ENCODE data around the gene TPR.

The TPR gene

DNA sequence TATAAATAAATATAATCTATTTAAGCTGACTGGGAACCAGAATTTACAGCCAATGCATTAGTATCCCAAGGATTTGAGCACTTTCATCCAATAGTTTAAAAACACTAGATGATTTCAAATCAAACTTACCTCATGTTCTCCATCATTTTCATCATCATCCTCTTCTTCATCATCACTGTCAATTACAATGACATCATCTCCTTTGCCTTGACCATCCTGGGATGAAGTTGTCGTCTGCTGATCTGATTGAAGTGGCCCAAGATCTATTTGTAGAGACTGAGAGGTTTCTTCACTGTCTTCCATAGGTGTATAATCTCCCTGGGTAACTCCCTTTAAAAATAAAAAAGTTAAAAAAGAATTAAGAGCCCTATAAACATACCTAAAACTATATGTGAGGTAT, 47.7 kb downstream of the TPR start:
- DNase-seq (ENCODE audit: low spot score) = no peak

DNA sequence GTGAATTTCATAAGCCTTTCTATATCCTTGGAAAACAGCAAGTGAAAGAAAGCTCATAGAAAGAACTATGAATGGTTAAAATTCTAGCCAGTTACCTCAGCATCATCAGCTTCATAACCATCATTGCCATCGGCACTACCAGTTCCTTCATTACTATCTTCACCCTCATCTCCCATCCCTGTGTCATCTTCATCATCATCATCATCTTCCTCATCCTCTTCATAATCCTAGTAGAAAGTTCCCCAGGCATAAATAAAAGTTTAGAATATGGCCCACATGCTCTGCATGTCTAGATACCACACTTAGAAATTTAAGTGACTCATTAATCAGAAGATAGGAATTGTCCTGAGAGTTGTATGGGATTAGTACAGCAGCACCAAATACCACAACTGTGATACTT, 49.0 kb downstream of the TPR start:
- DNase-seq (ENCODE audit: low spot score) = no peak

DNA sequence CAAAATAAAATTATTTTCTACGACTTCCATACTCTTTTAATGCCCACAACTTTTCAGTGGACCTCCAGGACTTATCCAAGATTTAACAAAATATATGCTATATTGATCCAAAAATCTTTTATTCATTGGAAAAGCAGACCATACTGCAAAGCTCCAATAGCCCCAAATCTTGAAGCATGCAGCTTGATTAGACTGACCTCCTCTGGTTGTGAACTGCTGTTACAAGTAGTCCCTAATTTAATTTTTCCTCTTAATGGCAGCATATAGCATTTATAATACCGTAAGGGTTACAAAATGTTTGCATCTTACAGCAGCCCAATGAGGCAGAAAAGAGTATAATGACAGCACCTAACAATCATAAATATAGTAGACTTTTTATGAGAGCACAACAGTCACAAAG, 49.8 kb downstream of the TPR start:
- DNase-seq (ENCODE audit: low spot score) = peak; percentile 6

DNA sequence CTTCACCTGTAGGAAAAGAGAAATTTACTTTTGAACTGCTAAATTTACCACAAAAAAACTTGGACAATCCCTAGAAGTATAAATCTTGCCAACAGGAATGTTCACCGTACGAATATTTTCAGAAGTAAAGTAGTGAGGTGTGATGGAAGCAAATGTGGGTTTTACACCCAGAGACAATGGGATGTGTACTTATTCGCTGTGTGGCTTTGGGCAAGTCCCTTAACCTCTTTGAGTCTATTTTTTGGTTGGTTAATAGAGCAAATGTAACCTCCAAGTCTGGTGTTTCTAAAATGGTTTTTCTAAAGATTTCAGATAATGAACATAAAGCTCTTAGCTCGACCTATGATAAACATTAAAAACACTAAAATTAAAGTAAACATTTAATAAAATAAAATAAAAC, 51.2 kb downstream of the TPR start:
- no peak for DNase-seq (ENCODE audit: low spot score)

DNA sequence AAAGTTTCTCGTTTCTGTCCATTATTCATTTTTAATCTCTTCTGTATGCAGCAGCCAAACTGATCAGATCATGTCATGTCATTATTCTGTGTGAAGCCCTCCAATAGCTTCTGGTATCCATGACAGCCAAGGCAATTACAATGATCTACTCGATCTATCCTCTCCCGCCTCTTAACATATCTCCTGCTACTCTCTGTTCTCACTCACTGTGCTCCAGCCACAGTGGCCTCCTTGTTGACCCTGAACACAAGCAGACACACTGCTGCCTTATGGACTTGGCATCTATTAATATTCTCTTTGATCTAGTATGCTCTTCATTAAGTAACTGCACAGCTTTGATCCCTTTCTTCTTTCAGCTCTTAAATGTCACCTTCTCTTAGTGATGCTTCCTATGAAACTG, 59.5 kb downstream of the TPR start:
- DNase-seq (ENCODE audit: low spot score) = no peak

DNA sequence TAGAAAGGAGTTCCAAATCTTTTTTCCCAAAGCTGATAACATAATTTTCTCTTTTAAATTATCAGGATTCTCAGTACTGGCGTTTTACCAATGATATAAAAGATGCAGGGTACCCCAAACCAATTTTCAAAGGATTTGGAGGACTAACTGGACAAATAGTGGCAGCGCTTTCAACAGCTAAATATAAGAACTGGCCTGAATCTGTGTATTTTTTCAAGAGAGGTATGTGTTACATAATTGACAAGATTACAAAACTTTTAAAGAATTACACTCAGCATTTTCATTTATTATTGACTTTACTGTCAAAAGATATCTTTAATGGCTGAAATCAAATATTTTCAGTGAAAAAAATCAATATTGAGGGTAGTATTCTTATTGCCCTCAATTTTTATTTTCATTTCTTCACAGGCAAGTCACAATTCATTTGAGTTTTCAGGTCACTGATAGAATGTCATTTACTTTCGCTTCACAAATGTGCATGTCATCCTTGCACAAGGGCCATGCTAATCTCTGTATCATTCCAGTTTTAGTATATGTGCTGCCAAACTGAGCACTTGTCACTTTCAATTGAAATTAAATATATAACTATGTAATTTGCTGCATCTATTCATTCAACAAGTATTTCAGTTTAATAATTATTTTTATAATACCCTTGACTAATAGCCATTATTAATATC, 63.5 kb downstream of the TPR start:
- DNase-seq (ENCODE audit: low spot score) = no peak

DNA sequence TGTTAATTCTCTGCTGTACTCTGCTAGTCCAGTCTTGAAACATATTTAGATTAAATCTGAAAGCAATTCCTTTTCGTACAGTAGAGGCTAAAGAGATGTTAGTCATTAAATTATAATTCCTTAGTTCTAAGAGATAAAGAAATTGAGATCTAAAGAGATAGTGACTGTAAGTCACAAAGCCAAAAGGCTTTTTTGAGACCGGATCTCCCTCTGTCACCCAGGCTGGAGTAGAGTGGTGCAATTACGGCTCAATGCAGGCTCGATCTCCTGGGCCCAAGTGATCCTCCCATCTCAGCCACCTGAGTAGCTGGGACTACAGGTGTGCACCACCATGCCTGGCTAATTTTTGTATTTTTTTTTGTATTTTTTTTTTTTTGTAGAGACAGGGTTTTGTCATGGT, 64.7 kb downstream of the TPR start:
- no peak for DNase-seq (ENCODE audit: low spot score)

DNA sequence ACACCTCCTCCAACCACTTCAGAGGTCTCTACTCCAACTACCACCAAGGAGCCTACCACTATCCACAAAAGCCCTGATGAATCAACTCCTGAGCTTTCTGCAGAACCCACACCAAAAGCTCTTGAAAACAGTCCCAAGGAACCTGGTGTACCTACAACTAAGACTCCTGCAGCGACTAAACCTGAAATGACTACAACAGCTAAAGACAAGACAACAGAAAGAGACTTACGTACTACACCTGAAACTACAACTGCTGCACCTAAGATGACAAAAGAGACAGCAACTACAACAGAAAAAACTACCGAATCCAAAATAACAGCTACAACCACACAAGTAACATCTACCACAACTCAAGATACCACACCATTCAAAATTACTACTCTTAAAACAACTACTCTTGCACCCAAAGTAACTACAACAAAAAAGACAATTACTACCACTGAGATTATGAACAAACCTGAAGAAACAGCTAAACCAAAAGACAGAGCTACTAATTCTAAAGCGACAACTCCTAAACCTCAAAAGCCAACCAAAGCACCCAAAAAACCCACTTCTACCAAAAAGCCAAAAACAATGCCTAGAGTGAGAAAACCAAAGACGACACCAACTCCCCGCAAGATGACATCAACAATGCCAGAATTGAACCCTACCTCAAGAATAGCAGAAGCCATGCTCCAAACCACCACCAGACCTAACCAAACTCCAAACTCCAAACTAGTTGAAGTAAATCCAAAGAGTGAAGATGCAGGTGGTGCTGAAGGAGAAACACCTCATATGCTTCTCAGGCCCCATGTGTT, 66.6 kb downstream of the TPR start:
- DNase-seq (ENCODE audit: low spot score) = no peak

DNA sequence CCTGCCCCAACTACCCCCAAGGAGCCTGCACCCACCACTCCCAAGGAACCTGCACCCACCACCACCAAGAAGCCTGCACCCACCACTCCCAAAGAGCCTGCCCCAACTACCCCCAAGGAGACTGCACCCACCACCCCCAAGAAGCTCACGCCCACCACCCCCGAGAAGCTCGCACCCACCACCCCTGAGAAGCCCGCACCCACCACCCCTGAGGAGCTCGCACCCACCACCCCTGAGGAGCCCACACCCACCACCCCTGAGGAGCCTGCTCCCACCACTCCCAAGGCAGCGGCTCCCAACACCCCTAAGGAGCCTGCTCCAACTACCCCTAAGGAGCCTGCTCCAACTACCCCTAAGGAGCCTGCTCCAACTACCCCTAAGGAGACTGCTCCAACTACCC, 67.6 kb downstream of the TPR start:
- DNase-seq (ENCODE audit: low spot score) = no peak

DNA sequence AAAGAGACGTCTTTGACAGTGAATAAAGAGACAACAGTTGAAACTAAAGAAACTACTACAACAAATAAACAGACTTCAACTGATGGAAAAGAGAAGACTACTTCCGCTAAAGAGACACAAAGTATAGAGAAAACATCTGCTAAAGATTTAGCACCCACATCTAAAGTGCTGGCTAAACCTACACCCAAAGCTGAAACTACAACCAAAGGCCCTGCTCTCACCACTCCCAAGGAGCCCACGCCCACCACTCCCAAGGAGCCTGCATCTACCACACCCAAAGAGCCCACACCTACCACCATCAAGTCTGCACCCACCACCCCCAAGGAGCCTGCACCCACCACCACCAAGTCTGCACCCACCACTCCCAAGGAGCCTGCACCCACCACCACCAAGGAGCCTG, 68.5 kb downstream of the TPR start:
- no peak for DNase-seq (ENCODE audit: low spot score)

DNA sequence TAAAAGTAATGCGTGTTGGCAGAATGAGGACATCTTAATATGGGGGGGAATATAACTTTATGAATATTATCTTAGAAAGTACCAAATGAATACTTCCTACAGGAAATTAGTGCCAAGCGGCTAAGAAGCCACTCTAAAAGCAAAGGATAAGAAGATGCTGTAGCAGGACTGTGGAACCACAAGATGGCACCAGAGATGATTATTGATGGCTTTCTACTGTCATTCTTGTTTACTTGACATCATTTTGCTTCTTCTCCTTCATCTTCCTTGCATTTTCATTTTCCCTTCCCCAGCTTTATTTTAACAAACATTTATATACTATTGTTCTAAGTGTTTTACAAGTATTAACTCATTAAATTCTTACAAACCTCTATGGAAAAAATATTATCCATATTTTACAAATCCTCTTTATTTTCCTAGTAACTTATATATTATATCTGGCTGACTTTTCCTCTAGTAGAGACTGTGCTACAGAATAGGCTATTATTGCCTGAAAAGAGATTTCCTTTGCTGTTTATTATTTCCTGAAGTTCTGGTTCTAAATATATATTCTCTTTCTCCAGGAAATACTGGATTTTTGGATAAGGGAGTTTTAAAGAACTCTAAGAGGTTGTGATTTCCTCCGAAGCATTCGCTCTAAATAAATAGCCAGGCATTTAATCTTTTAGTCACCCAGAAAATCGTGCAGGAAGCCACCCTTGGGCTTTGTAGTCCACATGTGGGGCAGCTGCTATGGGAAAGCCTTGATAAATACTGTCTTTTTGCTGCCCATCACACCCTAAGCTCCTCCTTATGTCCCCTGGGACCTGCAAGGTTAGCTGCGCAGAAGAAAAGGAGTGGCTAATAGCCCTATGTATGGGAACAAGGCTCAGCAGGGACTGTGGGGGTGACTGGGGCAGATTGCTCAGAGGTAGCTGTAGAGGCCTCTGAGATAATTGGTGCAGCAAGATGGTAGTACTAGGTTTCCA, 69.8 kb downstream of the TPR start:
- DNase-seq (ENCODE audit: low spot score) = peak; percentile 38

DNA sequence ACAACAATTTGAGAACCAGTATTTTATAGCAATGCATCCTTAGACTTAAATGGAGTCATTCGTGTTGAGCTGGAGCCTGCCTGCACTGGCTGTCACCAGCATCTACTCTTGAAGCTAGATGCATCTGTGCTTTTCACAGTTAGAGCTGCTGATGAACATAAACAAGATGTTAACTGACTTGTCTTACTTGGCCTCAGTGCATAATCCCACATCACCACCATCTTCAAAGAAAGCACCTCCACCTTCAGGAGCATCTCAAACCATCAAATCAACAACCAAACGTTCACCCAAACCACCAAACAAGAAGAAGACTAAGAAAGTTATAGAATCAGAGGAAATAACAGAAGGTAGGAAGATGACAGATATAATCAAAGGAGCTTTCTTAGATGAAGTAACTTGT, 71.1 kb downstream of the TPR start:
- DNase-seq (ENCODE audit: low spot score) = no peak

DNA sequence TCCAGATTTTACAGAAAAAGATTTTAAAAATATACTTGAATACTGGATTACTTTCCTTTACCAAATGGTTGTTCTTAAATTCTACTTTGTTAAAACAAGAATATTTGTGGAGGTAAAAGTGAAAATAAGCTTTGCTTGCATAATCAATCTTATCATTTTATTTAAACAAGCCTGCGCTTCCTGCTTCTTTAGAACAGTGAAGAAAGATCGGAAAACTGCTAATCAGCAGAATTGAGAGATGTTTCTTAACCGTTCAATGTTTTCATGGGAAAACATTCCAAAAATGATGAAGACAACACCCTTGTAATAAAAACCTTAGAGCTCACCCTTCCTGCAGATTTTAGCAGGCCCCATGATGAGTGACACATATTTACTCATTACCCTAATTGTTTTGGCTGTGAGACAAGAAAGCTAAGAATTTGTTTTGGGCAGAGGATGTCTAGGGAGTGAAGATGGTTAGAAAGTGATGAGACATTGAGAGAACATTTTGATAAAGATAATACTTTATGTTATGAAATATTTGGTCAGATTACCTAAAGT, 72.6 kb downstream of the TPR start:
- no peak for DNase-seq (ENCODE audit: low spot score)

DNA sequence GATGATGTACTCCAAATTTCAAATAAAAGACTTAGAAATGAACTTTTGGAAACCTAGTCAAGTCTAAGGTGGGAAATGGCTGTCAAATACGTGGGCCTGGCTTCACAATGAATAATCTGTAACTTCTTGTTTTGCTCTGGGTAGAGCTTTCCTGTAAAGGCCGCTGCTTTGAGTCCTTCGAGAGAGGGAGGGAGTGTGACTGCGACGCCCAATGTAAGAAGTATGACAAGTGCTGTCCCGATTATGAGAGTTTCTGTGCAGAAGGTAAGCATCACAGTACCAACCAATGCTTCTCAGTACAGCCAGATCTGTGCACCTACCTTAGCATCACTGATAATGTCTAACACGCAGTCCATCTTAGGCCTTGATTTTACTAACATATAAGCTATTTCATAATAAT, 73.6 kb downstream of the TPR start:
- DNase-seq (ENCODE audit: low spot score) = no peak

DNA sequence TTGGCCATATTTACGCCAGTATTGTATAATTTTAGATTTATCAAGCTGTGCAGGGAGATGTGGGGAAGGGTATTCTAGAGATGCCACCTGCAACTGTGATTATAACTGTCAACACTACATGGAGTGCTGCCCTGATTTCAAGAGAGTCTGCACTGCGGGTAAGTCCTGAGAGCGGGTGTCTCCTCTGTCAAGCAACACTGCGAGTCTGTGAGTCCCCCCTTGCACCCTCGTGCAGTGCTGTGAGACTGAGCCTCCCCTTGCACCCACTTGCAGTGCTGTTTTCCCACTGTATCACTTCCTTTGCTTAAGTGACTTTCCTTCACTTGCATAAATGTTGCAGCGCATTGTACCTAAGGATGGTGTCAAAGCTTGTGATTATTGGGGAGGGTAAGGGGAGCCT, 75.0 kb downstream of the TPR start:
- no peak for DNase-seq (ENCODE audit: low spot score)

DNA sequence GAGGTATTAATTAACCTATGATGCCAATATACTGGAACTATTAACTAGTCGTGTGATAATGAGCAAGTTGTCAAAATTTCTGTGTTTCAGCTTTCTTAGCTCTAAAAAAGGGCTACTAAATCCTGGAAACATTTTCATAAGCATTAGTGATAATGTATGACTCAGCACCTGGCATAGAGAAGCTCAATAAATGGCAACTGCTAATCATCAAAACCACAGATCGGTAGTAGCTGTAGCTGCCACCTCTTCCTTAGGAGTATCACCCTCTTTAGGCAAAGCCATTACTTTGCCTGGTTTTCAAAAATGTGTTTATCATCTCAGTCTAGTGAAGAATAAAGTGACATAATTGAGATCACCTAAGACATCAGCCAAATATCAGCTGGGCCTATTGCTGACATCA, 75.5 kb downstream of the TPR start:
- no peak for DNase-seq (ENCODE audit: low spot score)

DNA sequence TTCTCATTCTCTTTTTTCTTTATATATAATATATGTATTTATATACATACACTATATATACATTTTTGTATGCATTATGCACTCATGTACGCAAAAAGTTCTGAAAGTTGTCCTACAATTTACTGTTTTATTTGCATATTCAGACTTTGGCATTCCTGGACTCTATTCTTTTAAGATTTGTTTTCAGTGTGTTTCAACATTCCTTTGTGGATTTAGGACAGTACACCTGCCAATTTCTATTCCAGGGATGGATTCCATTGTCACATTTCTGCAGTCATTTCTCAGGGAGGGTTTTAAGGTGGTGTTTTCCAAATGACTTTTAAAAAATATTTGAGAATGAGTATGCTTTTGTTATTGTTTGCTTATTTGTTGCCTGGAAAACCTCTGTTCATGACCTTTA, 76.2 kb downstream of the TPR start:
- DNase-seq (ENCODE audit: low spot score) = no peak

DNA sequence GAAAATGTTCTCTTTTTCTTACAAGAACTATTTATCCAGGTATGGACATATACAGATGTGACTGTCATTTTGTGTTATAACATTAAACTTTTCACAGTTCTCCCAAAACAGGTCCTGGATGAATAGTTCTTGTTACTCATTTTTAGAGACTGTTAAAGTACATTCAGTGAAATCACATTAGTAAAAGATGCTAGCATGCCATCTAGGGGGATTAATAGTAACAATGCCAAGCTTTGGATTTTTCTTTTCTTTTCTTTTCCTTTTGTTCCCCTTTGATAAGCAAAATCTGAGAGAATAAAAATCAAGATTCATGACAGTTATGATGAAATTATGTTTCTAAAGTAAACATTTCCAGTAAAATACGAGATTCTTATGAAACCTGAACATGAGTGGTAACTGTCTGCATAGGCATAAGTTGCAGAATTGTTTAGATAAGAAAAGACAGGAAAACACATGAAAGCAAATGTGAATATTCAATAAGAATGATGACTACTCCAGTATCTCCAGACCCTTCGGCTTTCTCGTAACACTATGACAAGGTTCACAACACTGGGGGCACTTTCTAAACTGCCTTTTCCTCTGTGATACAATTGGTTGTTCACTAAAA, 77.5 kb downstream of the TPR start:
- no peak for DNase-seq (ENCODE audit: low spot score)

DNA sequence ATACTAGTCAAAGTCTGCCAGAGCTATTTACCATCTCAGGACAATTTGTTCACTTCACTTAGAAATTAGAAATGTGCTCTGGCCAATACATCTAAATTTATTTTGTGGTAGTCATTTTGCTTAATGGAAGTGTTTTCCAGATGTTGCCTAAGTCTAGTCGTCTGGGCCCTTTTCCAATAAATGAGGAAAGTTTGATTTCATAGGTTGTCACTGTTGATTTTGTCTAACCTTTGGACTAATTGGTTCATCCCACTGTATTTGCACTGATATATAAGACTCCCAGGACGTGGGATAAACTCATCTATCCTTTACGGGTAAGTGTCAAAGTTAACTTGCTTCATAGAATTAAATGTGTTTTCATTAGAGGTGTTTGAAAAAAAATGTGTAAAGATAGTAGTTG, 79.1 kb downstream of the TPR start, which contains the start of gene PRG4:
TSS of gene PRG4 (plus strand) at position 300 of the 400 bp plus-strand sequence.
- no peak for DNase-seq (ENCODE audit: low spot score)

DNA sequence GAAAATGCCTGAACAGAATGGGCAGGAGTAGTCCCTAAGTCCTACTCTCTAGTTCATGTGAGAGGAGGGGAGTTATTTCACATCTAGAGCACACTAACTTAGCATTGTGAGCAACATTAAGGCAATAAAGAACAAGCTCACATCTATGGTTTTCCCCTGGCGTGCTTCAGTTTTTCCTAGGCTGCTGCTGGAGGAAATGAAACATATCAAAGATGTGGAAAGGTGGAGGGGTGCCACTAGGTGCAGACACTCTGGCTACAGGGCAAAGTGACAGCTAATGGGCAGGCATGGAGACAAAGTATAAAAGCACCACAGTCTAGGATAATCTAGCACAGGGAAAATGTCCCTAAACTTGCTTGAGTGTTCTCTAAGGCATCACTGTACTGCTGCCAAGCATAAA, 82.2 kb downstream of the TPR start:
- DNase-seq (ENCODE audit: low spot score) = no peak

DNA sequence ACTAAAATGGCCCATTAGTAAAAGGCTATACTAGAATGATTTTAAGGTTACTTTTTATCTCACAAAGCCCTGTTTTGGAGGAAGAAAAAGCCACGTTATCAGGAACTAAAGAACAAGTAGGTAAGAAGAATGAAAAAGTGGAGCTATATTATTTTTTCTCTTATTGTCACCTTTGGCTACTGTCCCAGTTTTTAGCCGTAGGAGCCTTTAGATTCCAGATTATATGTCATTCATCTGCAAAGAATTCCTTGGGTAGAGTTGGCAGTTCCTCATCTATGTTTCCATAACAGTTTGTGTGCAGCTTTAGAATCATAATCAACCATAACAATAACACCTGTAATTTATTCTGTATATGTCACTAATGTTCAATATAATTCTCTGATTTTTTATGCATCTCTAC, 83.8 kb downstream of the TPR start:
- DNase-seq (ENCODE audit: low spot score) = no peak

DNA sequence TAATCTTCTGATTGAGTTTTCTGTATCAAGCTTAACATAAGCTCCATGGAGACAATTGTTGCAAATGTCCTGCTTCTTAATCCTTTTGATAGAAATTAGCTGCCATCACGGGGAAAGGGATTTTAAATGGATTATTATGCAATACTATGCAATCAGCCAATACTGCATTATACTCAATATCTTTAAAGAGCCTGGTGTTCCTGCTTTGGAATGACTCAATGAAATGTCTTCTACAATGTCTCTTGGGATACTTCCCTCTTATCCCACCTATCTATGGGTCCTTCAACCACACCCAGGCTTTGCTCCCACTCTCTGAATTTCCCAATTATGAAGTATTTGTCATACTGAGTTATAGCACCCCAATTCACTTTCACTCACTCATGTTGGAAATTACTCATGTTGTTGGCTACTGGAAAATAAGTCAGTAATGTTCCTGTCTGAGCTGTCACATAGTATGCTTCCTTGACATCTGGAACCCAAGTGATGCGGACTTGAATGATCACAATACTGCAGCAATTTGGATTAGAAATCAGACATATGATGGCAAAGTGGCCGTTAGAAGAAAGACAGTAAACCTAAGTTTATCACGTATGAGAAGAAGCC, 85.0 kb downstream of the TPR start:
- DNase-seq (ENCODE audit: low spot score) = no peak
